Measurements from ENCODE around the gene OSBPL3.
A peak's percentile ranks its signal among the peaks of the same experiment; 100 is the strongest.

The OSBPL3 gene

GRCh38 chr7:24980534-24981170, 674 bp upstream of the OSBPL3 start:
- DNase-seq (ENCODE audit: low read depth in 2 of 2): peak in 1 of 2 donors; percentile 15

GRCh38 chr7:24979470-24979862, 512 bp downstream of the OSBPL3 start:
- peak; percentile 56 to 70 for DNase-seq (ENCODE audit: low read depth in 2 of 2)

GRCh38 chr7:24978843-24979469, 1.0 kb downstream of the OSBPL3 start:
- no peak for DNase-seq (ENCODE audit: low read depth in 2 of 2)

GRCh38 chr7:24975644-24976260, 4.2 kb downstream of the OSBPL3 start:
- no peak for DNase-seq (ENCODE audit: low read depth in 2 of 2)

DNA sequence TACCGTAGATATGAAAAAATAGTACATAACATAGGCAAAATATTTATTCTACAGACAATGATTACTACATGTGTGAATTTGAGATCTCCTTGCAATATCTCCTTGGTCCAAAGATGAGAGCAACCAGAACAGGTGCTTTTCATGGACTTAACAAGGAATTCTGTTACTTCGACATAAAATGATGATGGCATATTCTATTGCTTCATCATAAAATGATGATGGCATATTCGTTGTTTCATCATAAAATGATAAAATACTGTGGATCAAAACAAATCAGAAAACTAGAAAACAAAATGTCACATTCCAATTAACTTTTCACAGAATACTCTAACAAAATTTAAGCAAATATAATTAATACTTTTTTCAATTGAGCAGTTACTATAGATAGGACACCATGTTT, 4.8 kb downstream of the OSBPL3 start:
- DNase-seq (ENCODE audit: low read depth in 2 of 2): no peak

- DNase-seq (ENCODE audit: low read depth in 2 of 2): no peak
Observed at GRCh38 chr7:24974026-24974832, 5.7 kb downstream of the OSBPL3 start.

- DNase-seq (ENCODE audit: low read depth in 2 of 2): no peak
Observed at GRCh38 chr7:24972991-24973390, 7.0 kb downstream of the OSBPL3 start.

GRCh38 chr7:24972166-24972477, 7.9 kb downstream of the OSBPL3 start:
- DNase-seq (ENCODE audit: low read depth in 2 of 2): no peak

DNA sequence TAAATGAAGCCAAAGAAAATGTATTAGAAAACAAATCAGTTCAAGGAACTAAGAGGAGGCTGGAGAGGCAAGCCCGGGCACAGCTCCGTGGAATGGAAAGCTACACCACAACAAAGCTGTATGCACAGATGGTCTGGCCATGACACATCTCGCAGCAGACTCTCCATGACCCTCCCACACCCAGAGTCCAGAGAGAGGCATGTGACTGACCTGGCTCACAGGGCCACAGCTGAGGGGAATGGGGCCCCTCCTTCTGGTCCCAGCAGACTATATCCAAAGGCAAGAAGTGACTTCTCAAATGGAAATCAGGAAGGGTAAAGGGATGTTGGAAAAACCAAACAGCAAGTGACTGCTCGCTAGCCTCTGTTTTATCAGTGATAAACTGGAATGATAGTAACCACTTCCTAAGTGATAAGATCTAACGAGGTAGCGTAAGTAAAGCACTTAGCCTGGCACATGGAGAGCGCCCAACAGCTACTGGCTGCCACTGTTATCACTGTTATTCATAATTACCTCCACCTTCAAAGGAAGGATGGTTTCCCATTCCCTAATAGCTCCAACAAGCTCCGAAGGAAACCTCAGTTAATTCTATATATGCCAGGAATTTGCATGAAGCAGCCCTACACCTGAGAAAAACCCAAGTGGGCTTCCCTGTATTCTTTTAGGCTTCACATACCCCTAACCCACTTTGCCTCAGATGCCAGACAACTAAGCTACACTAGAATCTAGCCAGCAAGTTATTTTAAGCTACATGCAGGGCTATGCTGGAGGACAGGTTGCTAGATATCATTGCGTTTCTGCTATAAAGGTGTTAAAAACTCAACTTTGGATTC, 8.4 kb downstream of the OSBPL3 start:
- DNase-seq (ENCODE audit: low read depth in 2 of 2): no peak

- no peak for DNase-seq (ENCODE audit: low read depth in 2 of 2)
Observed at GRCh38 chr7:24970676-24971075, 9.3 kb downstream of the OSBPL3 start.

GRCh38 chr7:24968165-24968564, 11.8 kb downstream of the OSBPL3 start:
- DNase-seq (ENCODE audit: low read depth in 2 of 2): no peak

DNA sequence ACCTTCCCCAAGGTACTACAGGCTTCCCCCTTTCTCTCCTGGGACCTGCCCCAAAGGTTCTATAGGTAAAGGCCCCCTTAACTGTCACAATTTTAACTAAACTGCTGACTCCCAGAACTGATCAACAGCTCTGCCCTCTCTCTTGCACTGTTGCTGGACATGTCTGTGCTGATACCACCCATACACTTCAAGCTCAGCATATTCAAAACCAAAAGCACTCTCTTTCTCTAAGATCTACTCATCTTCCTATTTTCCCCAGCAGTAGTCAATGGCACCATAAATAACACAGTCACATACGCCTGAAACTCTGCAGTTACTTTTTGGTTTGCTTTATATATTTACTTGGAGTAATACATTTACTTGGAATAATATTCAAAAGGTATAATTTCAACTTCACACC, 12.3 kb downstream of the OSBPL3 start:
- DNase-seq (ENCODE audit: low read depth in 2 of 2): no peak

DNA sequence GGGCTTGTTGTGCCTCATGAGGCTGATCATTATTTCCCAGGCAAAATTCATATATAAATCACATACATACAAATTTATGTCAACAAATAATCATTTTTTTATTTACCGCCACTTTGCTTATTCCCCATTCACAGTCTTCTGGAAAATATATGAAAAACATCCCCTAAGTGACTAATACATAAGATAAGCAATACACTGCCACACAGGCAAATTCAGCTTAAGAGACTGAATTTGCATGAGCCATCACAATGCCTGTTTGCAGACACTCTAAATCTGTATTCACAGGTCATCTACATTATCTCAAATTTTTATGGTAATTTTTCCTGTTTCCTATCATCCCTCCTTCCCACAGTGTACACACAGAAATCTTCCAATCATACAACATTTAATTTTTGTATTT, 13.2 kb downstream of the OSBPL3 start:
- no peak for DNase-seq (ENCODE audit: low read depth in 2 of 2)

DNA sequence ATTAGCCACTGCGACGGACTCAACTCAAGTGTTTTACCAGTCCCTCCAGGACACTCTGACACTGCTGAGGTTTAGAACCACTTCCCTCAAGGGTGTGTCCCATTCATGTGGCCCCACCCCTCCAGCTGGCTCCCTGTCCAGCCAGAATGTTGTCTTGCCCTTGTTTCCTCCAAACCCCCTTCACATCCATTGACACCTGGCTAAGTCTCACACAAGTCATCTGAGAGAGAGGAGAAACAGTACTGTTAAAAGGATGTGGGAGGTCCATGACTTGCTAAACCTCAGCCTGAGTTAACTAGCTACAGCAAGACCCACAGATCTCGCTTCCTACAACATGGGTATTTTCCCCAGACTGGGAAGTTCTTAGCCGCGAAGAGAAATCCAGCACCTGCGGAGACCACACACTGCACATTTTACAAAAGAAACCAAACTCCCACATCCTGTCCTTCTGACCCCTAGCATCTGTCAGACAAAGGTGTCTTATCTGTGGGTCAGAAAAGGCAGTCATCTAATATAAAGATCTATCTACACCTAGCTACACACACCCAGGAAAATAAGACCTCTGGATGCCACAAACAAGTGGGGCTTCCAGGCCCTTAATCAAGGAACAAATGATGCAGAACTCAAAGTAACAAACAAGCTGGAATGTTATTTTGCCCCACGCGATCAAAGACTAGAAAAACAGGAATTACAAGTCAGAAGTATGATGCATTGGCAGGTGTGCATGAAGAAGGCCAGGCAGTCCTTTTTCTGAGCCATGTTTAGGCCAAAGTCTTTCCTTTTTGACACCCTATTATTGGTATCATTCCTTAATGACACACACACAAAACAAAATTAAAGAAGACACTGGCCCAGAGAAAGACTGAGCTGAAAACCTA, 13.9 kb downstream of the OSBPL3 start:
- peak in 1 of 2 donors; percentile 33 for DNase-seq (ENCODE audit: low read depth in 2 of 2)

DNA sequence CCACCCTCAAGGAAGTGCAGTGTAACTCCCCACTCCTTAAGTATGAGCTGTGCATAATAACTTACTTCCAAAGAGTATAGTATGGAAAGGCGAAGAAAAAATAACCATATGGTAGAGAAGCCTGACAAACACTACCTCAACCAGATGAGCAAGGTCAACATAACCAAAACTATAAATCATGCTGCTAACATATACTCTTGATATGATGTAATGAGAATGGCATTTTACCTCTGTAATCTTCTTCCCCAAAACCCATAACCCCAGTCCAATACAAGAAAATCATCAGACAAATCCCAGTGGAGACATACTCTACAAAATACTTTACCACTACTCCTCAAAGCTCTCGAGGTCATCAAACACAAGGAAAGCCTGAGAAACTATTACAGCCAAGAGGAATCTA, 15.8 kb downstream of the OSBPL3 start:
- DNase-seq (ENCODE audit: low read depth in 2 of 2): no peak

DNA sequence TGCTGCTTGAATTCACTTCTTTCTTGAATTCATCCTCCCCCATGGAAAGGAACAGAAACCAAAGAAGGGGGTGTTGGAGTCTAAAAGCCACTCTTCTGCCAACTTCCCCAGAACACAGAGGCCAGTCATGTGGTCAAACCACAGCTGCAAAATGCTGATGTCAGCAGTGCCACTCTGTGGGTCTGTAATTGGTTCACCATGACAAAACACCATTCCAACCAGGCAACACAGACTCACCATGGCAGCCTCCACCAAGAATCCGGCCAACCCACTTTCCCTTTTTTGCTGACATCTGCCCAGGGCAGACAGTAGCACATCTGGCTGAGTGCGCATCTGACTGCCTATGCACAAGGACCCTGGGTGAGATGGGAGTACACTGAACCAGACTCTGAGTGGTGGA, 16.8 kb downstream of the OSBPL3 start:
- DNase-seq (ENCODE audit: low read depth in 2 of 2): peak; percentile 36 to 43

GRCh38 chr7:24962418-24962962, 17.5 kb downstream of the OSBPL3 start:
- no peak for DNase-seq (ENCODE audit: low read depth in 2 of 2)

DNA sequence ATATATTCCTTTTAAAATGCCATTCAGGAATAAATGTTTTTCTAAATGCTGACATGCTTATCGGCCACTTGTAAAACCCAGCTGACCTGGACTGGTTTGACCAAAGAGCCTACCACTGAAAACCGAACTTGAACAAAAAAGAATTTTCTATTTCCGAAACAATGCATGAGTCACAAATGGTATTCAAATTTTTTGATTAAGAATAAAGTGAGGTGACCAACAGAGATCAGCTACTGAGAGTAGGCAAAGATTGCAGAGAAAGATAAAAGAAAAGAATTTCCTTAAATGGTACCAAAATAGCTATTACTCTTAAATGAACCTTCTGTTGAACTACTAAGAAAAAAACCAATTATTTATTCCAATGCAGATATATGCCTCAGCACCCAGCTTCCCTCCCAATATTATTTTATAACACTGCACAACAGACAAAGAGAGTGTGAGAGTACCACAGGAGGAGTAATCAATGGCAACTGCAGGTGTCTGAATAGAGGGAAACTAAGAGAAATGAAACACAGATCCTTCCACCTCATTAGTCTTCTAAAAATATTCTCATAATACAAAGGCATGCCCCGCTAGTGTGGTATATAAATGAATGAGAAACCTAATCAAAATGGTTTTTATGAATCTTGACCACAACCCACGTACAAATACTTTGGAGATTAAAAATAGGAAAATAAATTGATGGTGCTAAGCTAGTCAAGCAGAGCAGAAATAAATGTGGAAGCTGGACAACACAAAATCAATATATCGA, 20.1 kb downstream of the OSBPL3 start:
- no peak for DNase-seq (ENCODE audit: low read depth in 2 of 2)

- no peak for DNase-seq (ENCODE audit: low read depth in 2 of 2)
Observed at GRCh38 chr7:24958399-24958798, 21.6 kb downstream of the OSBPL3 start.

GRCh38 chr7:24956021-24956420, 24.0 kb downstream of the OSBPL3 start:
- DNase-seq (ENCODE audit: low read depth in 2 of 2): no peak

All from stimulated activated CD8-positive, alpha-beta memory T cell treated with anti-CD3 and anti-CD28 coated beads, Interleukin-7, amount 100 ng/mL, for 4 hours (primary cell).